ENCODE results near the gene TRIP6. TPM values are rescaled to one million over a fixed set of nuclear protein-coding genes. Genes with fewer than 3 reads are reported as not detected.

TRIP6 gene
- total RNA-seq, 2 donors from 2014 or later = 71.9 to 103 TPM

GRCh38 chr7:100867776-100868485, 744 bp downstream of the TRIP6 start:
- DNase-seq (ENCODE audit: low spot score) = no peak
- H3K27ac ChIP-seq = peak overlapping the region; percentile 98 to 99
- peaks cover 25% of the 10 kb centered on the region for H3K36me3 ChIP-seq
- H3K9me3 ChIP-seq = no peaks in the 10 kb centered on the region
- H3K4me1 ChIP-seq (ENCODE audit: control insufficient read depth in 1 of 2, low read depth in 2 of 2) = peaks cover 8 to 31% of the 10 kb centered on the region in 2 donors
- no peaks in the 10 kb centered on the region for H3K27me3 ChIP-seq (replicated peaks; ENCODE audit: insufficient read depth)
- no peak for ATAC-seq (ENCODE audit: insufficient number of reproducible peaks, low FRiP score, low read depth)
- TF ChIP-seq CTCF (IDR thresholded peaks at IDR 0.05) = no peak
- peak overlapping the region; percentile 94 for H3K4me3 ChIP-seq

GRCh38 chr7:100873599-100874299, 6.6 kb downstream of the TRIP6 start:
- no peak for TF ChIP-seq CTCF (IDR thresholded peaks at IDR 0.05)
- peaks cover 21 to 48% of the 10 kb centered on the region in 2 donors for H3K4me1 ChIP-seq (ENCODE audit: control insufficient read depth in 1 of 2, low read depth in 2 of 2)
- DNase-seq (ENCODE audit: low spot score) = no peak
- no peak for ATAC-seq (ENCODE audit: insufficient number of reproducible peaks, low FRiP score, low read depth)
- peak overlapping the region; percentile 94 for H3K4me3 ChIP-seq
- H3K36me3 ChIP-seq = peaks cover 32% of the 10 kb centered on the region
- no peaks in the 10 kb centered on the region for H3K9me3 ChIP-seq
- H3K27ac ChIP-seq = peak overlapping the region; percentile 92 to 96
- H3K27me3 ChIP-seq (replicated peaks; ENCODE audit: insufficient read depth) = no peaks in the 10 kb centered on the region

- no peak for TF ChIP-seq CTCF (IDR thresholded peaks at IDR 0.05)
- Histone ChIP-seq H3K4me1 (ENCODE audit: control insufficient read depth in 1 of 2, low read depth in 2 of 2) (peaks cover 17 to 47% of the 10 kb centered on the region in 2 donors), H3K27ac (peak overlapping the region; percentile 92 to 96), H3K9me3 (no peaks in the 10 kb centered on the region), H3K36me3 (peaks cover 37% of the 10 kb centered on the region), H3K4me3 (peak overlapping the region; percentile 94), H3K27me3 (replicated peaks; ENCODE audit: insufficient read depth) (no peaks in the 10 kb centered on the region)
- no peak for DNase-seq (ENCODE audit: low spot score)
- no peak for ATAC-seq (ENCODE audit: insufficient number of reproducible peaks, low FRiP score, low read depth)
Observed at GRCh38 chr7:100874300-100874576, 7.1 kb downstream of the TRIP6 start.

- Histone ChIP-seq H3K4me1 (ENCODE audit: control insufficient read depth in 1 of 2, low read depth in 2 of 2) (peaks cover 17 to 51% of the 10 kb centered on the region in 2 donors), H3K27me3 (replicated peaks; ENCODE audit: insufficient read depth) (no peaks in the 10 kb centered on the region), H3K27ac (peak within 1 kb of the TSS; percentile 92 to 96), H3K4me3 (peak within 1 kb of the TSS; percentile 94), H3K9me3 (no peaks in the 10 kb centered on the region), H3K36me3 (peaks cover 38% of the 10 kb centered on the region)
- peak; percentile 84 for ATAC-seq (ENCODE audit: insufficient number of reproducible peaks, low FRiP score, low read depth)
- peak; percentile 69 for TF ChIP-seq CTCF (IDR thresholded peaks at IDR 0.05)
- DNase-seq (ENCODE audit: low spot score) = peak; percentile 96
Observed at GRCh38 chr7:100874577-100875355, 7.6 kb downstream of the TRIP6 start, which contains the start of gene SRRT. Gene SRRT, plus strand, starts transcription at chr7:100875103. Its CDS starts 488 bp downstream, at chr7:100875591.

GRCh38 chr7:100875356-100875751, 8.2 kb downstream of the TRIP6 start:
- Histone ChIP-seq H3K27me3 (replicated peaks; ENCODE audit: insufficient read depth) (no peaks in the 10 kb centered on the region), H3K36me3 (peaks cover 36% of the 10 kb centered on the region), H3K9me3 (no peaks in the 10 kb centered on the region), H3K4me3 (peak overlapping the region; percentile 94), H3K27ac (peak overlapping the region; percentile 92 to 96), H3K4me1 (ENCODE audit: control insufficient read depth in 1 of 2, low read depth in 2 of 2) (peaks cover 17 to 54% of the 10 kb centered on the region in 2 donors)
- DNase-seq (ENCODE audit: low spot score) (no peak), ATAC-seq (ENCODE audit: insufficient number of reproducible peaks, low FRiP score, low read depth) (peak; percentile 6)
- no peak for TF ChIP-seq CTCF (IDR thresholded peaks at IDR 0.05)
